Liver (tissue), 3 donors: ENCODE data around the gene F2R.
"Not testable (repeated sequence)": the region's sequence is repeated elsewhere in the genome, so short reads cannot be mapped to it uniquely, and the experiment has no call there.

ENCODE experiments used
- CTCF ChIP-seq: fragments of 150-350 bp; IDR thresholded peaks from 2 replicates; pipeline ENCODE4 v1.5.1; 2017; ENCODE audit warnings: improper control_type of control experiment, low read depth, low read length; ENCODE audit not compliant: missing input control
- FOXA1 ChIP-seq: IDR thresholded peaks from 2 replicates; pipeline ENCODE4 v1.6.1; 2016; ENCODE audit warnings: antibody characterized with exemption
- HNF4G ChIP-seq: IDR thresholded peaks from 2 replicates; pipeline ENCODE4 v1.6.1; 2016; ENCODE audit warnings: antibody characterized with exemption
- MAX ChIP-seq: IDR thresholded peaks from 2 replicates; pipeline ENCODE4 v1.6.1; 2016; ENCODE audit warnings: antibody characterized with exemption
- TF ChIP-seq, protein P1 (sequence below): IDR thresholded peaks from 2 replicates; pipeline ENCODE4 v1.6.1; 2016; ENCODE audit warnings: antibody characterized with exemption
- donor health status: healthy.
- donor health status: healthy.

DNA sequence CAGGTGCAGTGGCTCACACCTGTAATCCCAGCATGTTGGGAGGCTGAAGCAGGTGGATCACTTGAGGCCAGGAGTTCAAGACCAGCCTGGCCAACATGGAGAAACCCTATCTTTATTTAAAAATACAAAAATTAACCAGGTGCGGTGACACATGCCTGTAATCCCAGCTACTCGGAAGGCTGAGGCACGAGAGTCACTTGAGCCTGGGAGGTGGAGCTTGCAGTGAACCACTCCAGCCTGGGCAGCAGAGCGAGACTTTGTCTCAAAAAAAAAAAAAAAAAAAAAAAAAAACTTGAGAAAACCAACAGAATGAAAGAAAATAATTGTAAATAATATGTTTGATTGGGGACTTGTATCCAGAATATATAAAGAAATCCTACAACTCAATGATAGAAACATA is 35.1 kb upstream of the F2R start:
- TF ChIP-seq CTCF, FOXA1, MAX, HNF4G: not testable (repeated sequence)
- TF ChIP-seq, protein P1, sequence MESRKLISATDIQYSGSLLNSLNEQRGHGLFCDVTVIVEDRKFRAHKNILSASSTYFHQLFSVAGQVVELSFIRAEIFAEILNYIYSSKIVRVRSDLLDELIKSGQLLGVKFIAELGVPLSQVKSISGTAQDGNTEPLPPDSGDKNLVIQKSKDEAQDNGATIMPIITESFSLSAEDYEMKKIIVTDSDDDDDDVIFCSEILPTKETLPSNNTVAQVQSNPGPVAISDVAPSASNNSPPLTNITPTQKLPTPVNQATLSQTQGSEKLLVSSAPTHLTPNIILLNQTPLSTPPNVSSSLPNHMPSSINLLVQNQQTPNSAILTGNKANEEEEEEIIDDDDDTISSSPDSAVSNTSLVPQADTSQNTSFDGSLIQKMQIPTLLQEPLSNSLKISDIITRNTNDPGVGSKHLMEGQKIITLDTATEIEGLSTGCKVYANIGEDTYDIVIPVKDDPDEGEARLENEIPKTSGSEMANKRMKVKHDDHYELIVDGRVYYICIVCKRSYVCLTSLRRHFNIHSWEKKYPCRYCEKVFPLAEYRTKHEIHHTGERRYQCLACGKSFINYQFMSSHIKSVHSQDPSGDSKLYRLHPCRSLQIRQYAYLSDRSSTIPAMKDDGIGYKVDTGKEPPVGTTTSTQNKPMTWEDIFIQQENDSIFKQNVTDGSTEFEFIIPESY, result not testable (repeated sequence)
